Skeletal muscle tissue (tissue), 4 donors: ENCODE results near the gene GGNBP2. TPM values are rescaled to one million over a fixed set of nuclear protein-coding genes. Genes with fewer than 3 reads are reported as not detected.

Experiments used
- H3K27ac ChIP-seq: one replicate; pipeline ENCODE4 v1.7.0; 2013; ENCODE audit warnings: mild to moderate bottlenecking, low read depth, low read length, inconsistent platforms
- H3K27me3 ChIP-seq, 3 donors: one replicate each; pipeline ENCODE4 v1.7.0; 2013; ENCODE audit warnings: low read length in 3 of 3; ENCODE audit not compliant: control insufficient read depth in 3 of 3, insufficient read depth in 3 of 3
- H3K36me3 ChIP-seq, 3 donors: one replicate each; pipeline ENCODE4 v1.7.0; 2013; ENCODE audit warnings: low read length in 3 of 3; ENCODE audit not compliant: control insufficient read depth in 3 of 3, insufficient read depth in 3 of 3
- H3K4me1 ChIP-seq, 3 donors: one replicate each; pipeline ENCODE4 v1.7.0; 2013; ENCODE audit warnings: low read length in 3 of 3, mild to moderate bottlenecking in 3 of 3; ENCODE audit not compliant: control insufficient read depth in 3 of 3, insufficient read depth in 3 of 3
- H3K4me3 ChIP-seq, 3 donors: one replicate each; pipeline ENCODE4 v1.7.0; 2013; ENCODE audit warnings: low read length in 3 of 3
- H3K9ac ChIP-seq, 3 donors: one replicate each; pipeline ENCODE4 v1.7.0; 2013; ENCODE audit warnings: low read length in 3 of 3, mild to moderate bottlenecking in 3 of 3, moderate library complexity in 2 of 3, low read depth in 1 of 3
- H3K9me3 ChIP-seq, 3 donors: one replicate each; pipeline ENCODE4 v1.7.0; 2013; ENCODE audit warnings: low read length in 3 of 3; ENCODE audit not compliant: control insufficient read depth in 3 of 3
- total RNA-seq: library from RNA; depleted of rRNA; stranded (reverse); fragments of >200 nt; gene quantifications from one replicate; pipeline ENCODE4 v1.2.3, GENCODE V29; 2014
- donor health status: Osteomylitis.

The GGNBP2 gene
- total RNA-seq, 1 donor from 2014 or later: 44.9 TPM

DNA sequence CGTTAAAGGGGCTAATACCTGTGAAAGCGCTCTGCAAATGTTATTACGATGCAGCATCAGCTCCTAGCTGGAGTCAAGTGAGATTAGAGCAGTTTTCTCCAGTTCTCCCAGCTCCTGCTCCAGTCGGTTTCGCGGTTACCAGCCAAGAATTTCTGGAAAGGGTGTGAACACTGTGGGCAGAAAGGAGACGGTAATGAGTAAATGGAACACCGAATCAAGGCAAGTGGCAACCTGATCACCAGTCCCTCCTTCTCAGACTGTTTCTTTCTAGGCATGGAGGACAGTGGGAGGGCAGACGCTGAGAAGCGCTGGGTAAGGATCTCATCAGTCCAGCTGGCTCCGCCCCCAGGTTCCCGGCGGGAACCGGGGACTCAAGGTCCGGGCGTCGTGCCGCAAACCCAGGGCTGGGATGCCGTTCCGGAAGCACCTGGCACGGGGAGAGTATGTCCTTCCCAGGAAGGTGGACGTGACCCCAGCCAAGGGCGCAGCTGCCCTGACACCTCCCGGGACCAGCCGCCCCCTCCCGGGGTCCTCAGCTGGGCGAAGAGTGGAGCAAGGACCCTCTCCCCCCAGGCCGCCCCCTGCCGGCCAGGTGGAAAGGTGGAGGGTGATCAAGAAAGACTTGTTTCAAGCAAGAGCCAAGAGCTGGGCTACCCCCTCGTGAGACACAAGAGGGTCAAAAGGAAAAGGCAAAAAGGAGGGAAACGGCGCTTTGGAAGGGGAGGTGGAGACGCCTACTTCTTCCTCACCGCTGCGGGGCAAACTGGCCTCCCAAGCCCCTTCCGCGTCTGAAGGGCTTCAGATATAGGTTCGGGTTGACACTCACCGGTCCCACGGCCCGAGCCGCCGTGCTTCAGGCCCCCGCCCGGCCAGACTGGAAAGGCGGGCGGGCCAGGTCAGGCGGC lies 10.5 kb upstream of the GGNBP2 start:
- Histone ChIP-seq H3K27ac (peak overlapping the region; percentile 99), H3K9me3 (no peaks in the 10 kb centered on the region), H3K36me3 (peaks cover 21 to 39% (median 22%) of the 10 kb centered on the region in 3 donors), H3K4me3 (peak overlapping the region; percentile 92 to 99 (median 98)), H3K9ac (peak overlapping the region; percentile 97 to 100 (median 99)), H3K4me1 (peaks cover 12 to 30% (median 14%) of the 10 kb centered on the region in 3 donors), H3K27me3 (no peaks in the 10 kb centered on the region)

DNA sequence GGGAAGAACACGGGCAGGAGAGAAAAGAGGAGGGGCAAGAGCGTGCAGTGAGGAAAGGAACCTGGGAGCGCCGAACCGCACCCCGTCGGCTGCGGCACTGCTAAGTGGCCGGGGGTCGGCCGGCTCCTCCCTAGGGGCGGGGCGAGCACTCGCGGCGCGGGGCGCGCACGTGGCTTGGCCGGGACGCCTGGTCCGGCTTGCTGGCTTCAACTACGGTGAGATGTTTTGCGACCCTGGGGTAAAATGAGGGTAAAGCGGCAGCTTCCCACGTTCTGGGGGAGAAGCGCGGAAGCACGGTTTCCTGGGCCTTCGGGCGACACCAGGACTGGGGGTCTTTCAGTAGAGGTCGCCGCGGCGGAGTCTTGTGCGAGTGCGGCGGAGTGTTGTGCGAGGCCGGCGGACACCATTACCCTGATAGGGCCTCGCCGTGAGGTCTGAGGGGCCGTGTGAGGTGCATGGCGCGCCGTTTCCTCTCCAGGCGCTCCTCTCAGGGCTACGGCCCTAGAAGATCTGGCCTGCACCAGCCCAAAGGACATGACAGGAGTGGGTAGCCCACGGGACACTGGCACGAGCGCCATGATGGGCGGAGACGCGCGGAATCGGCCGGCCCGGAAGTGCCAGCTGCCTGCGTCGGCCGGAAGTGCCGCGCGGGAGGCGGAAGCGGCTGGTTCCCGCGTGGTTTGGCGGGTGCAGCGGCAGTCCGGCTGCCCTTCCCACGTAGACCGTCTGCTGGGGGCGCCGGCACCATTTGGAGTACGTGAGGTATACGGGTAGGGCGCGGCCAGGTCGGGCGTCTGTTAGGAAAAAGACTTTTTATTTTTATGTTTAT lies 9.7 kb upstream of the GGNBP2 start, which contains the start of the genes MYO19 and PIGW:
MYO19 (minus strand) TSS at position 29 of the 829 bp plus-strand sequence. CDS start 2,330 bp downstream, outside the sequence.
PIGW (plus strand) TSS at position 148 of the 829 bp plus-strand sequence. CDS start 2,115 bp downstream, outside the sequence.
- peak within 1 kb of the TSS; percentile 97 to 100 (median 99) for H3K9ac ChIP-seq
- peaks cover 12 to 30% (median 14%) of the 10 kb centered on the region in 3 donors for H3K4me1 ChIP-seq
- H3K36me3 ChIP-seq: peaks cover 19 to 36% (median 22%) of the 10 kb centered on the region in 3 donors
- peak within 1 kb of the TSS; percentile 92 to 99 (median 98) for H3K4me3 ChIP-seq
- no peaks in the 10 kb centered on the region for H3K27me3 ChIP-seq
- no peaks in the 10 kb centered on the region for H3K9me3 ChIP-seq
- peak within 1 kb of the TSS; percentile 99 for H3K27ac ChIP-seq

DNA sequence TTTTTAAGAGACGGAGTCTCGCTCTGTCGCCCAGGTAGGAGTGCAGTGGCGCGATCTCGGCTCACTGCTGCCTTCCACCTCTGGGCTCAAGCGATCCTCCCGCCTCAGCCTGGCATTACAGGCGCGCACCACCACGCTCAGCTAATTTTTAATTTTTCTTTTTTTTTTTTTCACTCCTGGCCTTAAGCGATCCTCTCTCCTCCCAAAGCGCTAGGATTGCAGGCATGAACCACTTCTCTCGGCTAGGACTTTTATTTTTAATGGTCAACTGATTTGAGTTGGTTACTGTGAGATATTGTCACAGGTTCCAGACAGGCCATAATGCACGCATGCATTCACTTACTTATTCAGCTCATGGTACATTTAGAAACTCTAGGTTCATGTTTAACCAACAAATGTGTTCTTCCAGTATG lies 9.0 kb upstream of the GGNBP2 start:
- Histone ChIP-seq H3K36me3 (peaks cover 16 to 34% (median 22%) of the 10 kb centered on the region in 3 donors), H3K9ac (peak overlapping the region; percentile 45 to 100 (median 99))

DNA sequence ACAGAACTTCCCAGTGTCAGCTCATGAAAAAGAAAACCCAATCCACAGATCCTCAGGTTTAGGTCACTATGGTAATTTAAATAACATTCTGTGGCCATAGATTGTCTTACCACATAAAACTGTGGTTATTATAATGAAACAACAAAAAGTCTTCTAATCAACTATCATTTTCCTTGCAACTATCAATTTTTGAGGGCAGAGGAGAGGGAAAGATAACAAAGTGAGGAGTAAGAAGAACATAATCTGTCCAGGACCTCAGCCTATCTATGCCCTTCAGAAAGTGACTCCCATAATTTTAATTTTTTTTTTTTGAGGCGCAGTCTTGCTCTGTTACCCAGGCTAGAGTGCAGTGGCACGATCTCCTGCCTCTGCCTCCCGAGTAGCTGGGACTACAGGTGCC lies 4.0 kb upstream of the GGNBP2 start:
- Histone ChIP-seq H3K27me3 (no peaks in the 10 kb centered on the region), H3K36me3 (peaks cover 0 to 8% (median 4%) of the 10 kb centered on the region in 3 donors), H3K4me3 (no peak overlapping the region), H3K9ac (no peak overlapping the region), H3K27ac (no peak overlapping the region), H3K4me1 (peaks cover 10 to 19% (median 13%) of the 10 kb centered on the region in 3 donors), H3K9me3 (no peaks in the 10 kb centered on the region)

More for the DNA sequence above, 9.0 kb upstream of the GGNBP2 start:
- H3K4me3 ChIP-seq: peak overlapping the region; percentile 92 to 99 (median 98)
- peak overlapping the region; percentile 99 for H3K27ac ChIP-seq
- peaks cover 12 to 30% (median 14%) of the 10 kb centered on the region in 3 donors for H3K4me1 ChIP-seq
- no peaks in the 10 kb centered on the region for H3K9me3 ChIP-seq
- no peaks in the 10 kb centered on the region for H3K27me3 ChIP-seq

DNA sequence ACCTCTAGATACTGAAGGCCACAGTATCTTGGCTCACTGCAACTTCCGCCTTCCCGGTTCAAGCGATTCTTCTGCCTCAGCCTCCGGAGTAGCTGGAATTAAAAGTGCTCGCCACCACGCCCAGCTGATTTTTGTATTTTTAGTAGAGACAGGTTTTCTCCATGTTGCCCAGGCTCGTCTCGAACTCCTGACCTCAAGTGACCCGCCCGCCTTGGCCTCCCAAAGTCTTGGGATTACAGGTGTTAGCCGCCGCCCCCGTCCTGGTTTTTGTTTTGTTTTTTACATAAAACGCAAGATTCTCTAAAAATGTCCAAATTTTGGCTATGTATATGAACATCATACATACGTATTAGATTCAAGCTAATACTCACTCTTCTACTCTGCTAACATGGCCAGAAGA lies 2.0 kb upstream of the GGNBP2 start:
- Histone ChIP-seq H3K27me3 (no peaks in the 10 kb centered on the region), H3K9ac (no peak overlapping the region), H3K9me3 (no peaks in the 10 kb centered on the region), H3K27ac (no peak overlapping the region), H3K4me1 (peaks cover 25 to 35% (median 29%) of the 10 kb centered on the region in 3 donors), H3K36me3 (peaks cover 0 to 8% (median 2%) of the 10 kb centered on the region in 3 donors), H3K4me3 (no peak overlapping the region)

DNA sequence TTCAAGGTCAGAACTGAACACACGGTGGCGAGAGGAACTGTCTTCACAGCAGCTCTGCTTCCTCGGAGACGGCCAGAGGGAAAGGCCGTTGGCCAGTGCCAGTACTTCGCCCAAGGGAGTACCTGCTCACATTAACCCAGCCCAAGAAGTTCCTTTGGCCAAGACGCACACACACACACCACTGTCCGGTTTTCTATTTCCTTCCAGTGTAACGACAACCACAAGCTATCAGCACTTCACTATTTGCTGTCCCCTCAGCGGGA lies 744 bp upstream of the GGNBP2 start:
- H3K9ac ChIP-seq: peak overlapping the region; percentile 100
- no peaks in the 10 kb centered on the region for H3K27me3 ChIP-seq
- H3K4me1 ChIP-seq: peaks cover 30 to 40% (median 34%) of the 10 kb centered on the region in 3 donors
- H3K4me3 ChIP-seq: peak overlapping the region; percentile 95 to 99 (median 99)
- peak overlapping the region; percentile 100 for H3K27ac ChIP-seq
- H3K9me3 ChIP-seq: no peaks in the 10 kb centered on the region
- peaks cover 0 to 2% (median 0%) of the 10 kb centered on the region in 3 donors for H3K36me3 ChIP-seq

DNA sequence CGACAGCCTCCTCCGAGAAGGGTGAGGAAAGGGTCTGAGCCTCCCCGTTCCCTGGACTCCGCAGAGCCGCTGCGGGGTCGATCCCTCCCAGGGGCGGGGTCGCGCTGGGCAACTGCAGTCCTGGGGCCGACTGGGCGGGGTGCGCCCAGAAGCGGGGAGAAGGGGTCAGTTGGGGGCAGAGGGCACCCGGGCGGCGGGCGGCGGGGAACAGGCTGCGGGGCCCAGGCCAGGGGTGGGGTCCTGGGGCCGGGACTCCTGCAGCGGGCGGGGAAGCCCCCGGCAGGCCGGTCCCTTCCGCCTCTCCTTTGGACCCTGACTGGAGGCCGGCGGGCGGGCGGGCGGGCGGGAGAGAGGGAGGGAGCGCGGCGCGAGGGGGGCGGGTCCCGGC lies 352 bp downstream of the GGNBP2 start:
- Histone ChIP-seq H3K9ac (peak overlapping the region; percentile 100), H3K27ac (peak overlapping the region; percentile 100), H3K4me1 (peaks cover 30 to 40% (median 34%) of the 10 kb centered on the region in 3 donors), H3K4me3 (peak overlapping the region; percentile 94 to 99 (median 99)), H3K27me3 (no peaks in the 10 kb centered on the region), H3K36me3 (no peaks in the 10 kb centered on the region), H3K9me3 (no peaks in the 10 kb centered on the region)

DNA sequence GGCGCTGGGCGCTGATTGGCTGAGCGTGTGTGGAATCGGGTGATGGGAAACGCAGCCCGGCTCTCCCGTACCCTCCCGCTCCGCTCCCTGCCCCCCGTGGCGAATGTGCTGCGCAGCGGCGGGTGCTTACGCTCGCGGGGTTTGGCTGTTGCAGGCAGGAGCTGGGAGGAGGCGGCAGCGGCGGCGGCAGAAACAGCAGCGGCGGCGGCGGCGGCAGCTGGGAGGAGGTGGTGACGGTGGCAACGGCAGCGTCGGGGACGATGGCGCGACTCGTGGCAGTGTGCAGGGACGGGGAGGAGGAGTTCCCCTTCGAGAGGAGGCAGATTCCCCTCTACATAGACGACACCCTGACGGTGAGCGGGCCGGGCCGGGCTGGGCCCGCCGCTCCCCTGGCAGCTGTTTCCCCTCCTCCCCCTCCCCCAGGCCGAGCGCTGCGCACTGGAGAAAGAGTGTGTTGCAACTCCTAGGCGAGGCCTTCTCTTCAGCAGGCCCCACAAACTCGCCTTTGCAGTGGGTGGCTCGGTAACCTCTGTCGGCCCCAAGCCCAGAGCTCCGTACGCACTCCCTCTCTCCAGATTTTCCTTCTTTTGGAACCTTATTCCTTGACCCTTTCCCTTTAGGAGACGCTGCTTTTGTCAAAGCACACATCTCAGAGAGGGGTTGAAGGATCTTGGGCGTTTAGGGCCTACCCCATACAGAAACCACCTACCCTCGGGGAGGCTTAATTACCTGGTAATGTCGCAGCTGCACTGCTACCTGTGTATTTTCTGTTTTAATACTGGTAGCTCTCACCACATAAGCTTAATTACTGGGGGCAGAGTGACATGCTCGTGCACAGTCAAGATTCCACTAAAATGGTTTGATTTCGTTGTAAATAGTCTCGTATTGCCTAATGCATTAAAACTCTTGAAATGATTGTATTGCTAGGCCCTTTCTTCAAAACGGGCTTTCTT lies 1.0 kb downstream of the GGNBP2 start:
- no peaks in the 10 kb centered on the region for H3K27me3 ChIP-seq
- peak overlapping the region; percentile 80 to 88 (median 85) for H3K4me3 ChIP-seq
- no peaks in the 10 kb centered on the region for H3K36me3 ChIP-seq
- H3K27ac ChIP-seq: peak overlapping the region; percentile 100
- H3K9ac ChIP-seq: peak overlapping the region; percentile 81 to 97 (median 90)
- peaks cover 30 to 40% (median 34%) of the 10 kb centered on the region in 3 donors for H3K4me1 ChIP-seq
- no peaks in the 10 kb centered on the region for H3K9me3 ChIP-seq
